RPMI8226 (cell line): ENCODE results near the gene ALDH4A1.
"Not testable (repeated sequence)": the region's sequence is repeated elsewhere in the genome, so short reads cannot be mapped to it uniquely, and the experiment has no call there.

Experiments used
- DNase-seq: peaks from one replicate; pipeline ENCODE4 v3.0.0-alpha.2; 2015

The ALDH4A1 gene

DNA sequence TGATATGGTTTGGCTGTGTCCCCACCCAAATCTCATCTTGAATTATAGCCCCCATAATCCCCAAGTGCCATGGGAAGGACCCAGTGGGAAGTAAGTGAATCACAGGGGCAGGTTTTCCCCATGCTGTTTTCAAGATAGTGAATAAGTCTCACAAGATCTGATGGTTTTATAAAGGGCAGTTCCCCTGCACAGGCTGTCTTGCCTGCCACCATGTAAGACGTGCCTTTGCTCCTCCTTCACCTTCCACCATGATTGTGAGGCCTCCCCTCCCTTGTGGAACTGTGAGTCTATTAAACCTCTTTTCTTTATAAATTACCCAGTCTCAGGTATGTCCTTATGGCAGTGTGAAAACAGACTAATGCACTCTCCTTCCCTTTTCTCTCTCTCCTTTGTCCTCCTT is 70.0 kb downstream of the ALDH4A1 start:
- DNase-seq: not testable (repeated sequence)

DNA sequence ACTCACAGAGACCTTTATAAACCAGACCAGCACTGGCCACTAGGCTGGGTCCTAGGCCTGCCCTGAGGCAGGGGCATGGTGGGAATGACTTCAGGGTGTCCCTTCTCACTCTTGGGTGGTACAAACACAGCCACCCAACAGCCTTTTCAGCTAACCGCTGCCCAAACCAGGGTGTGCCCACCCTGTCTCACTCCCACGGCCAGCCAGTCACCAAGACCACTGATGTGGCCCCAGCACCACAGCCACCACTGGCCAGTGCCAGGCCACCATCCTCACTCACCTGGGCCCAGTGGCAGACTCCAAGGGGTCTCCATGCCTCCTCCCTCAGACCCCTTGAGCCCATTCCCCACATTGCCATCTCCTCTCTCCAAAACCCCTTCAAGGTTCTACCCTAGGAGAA is 70.7 kb downstream of the ALDH4A1 start:
- DNase-seq: no peak

DNA sequence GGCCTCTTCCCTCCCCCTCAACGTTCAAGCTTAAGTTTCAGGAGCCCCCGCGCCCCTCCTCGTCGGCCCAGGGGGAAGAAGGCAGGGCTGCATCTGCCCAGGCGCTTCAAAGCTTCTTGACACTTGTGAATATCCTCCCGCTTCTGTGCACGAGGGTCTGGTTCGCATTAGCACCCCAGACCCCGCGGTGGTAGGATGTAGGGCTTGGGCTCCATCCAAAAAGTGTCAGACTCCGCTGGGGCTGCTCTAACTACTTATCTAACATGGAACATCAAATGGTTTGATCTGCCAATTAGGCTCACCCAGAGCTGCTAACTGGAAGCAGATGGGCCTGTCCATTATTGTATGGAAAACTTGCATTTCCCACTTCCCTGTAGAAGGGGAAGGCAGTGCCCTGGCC is 71.8 kb downstream of the ALDH4A1 start:
- no peak for DNase-seq

DNA sequence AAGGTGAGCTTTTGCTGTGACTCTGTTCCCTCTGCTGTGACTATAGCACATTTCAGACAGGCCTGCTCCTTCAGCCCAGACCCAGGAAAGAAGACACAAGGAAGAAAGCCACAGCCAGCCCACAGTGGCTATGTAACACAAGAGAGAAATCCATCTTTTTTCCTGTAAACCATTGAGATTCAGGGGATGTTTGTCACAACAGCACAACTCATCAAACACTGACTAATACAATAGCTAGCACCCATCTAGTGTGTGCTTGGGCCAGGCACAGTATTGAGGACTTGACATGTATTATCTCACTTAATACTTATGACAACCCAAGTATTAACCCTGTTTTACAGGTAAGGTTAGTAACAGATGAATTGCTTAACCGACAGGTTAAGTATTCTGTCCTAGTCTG is 72.7 kb downstream of the ALDH4A1 start:
- DNase-seq: no peak

DNA sequence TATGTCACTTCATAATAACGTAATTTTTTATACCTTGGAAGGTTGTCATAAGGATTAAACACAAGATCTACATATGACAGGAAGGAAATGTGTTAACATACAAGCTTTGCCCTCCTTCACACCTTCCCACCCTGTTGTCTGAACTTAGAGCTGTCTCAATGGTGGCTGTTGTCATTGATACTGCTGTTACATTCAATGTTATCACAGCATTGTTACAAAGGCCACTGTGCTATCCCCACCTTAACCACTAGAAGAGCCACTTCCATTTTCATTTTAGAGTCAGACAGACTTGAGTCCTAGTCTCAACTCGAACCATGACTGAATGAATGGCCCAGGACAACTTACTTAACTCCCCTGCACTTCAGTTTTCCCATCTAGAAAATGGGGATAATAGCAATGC is 74.1 kb downstream of the ALDH4A1 start:
- DNase-seq: no peak

DNA sequence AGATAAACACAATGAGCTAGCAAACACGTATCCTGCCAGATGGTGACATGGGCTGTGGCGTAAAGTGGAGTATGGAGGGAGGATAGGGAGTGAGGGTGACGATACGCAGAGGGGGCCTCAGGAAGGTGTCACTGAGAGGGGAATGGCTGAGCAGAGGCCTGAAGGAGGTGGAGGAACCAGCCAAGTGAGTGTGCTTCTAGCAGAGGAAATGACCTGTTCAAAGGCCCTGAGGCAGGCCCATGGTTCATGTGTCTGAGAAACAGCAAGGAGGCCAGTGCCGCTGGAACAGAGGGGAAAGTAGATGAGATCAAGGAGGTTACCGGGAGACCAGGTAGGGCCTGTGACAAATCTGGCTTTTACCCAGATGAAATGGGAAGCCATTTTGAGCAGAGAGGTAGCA is 78.9 kb downstream of the ALDH4A1 start:
- DNase-seq: no peak
